Stimulated activated CD8-positive, alpha-beta memory T cell treated with anti-CD3 and anti-CD28 coated beads, Interleukin-15, amount 100 ng/mL, for 1 hour (primary cell): ENCODE measurements around the gene ANKRD13C.
"Not testable (repeated sequence)": the region's sequence is repeated elsewhere in the genome, so short reads cannot be mapped to it uniquely, and the experiment has no call there.

Experiments
- DNase-seq: peaks from one replicate; pipeline ENCODE4 v3.0.0-alpha.2; 2020; ENCODE audit warnings: low read depth

ANKRD13C gene, protein sequence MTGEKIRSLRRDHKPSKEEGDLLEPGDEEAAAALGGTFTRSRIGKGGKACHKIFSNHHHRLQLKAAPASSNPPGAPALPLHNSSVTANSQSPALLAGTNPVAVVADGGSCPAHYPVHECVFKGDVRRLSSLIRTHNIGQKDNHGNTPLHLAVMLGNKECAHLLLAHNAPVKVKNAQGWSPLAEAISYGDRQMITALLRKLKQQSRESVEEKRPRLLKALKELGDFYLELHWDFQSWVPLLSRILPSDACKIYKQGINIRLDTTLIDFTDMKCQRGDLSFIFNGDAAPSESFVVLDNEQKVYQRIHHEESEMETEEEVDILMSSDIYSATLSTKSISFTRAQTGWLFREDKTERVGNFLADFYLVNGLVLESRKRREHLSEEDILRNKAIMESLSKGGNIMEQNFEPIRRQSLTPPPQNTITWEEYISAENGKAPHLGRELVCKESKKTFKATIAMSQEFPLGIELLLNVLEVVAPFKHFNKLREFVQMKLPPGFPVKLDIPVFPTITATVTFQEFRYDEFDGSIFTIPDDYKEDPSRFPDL

GRCh38 chr1:70354332-70355110, at the start of gene ANKRD13C:
TSS of gene ANKRD13C (minus strand) at chr1:70354722. CDS start at chr1:70354408, 314 bp downstream.
- DNase-seq, result peak; percentile 78

DNA sequence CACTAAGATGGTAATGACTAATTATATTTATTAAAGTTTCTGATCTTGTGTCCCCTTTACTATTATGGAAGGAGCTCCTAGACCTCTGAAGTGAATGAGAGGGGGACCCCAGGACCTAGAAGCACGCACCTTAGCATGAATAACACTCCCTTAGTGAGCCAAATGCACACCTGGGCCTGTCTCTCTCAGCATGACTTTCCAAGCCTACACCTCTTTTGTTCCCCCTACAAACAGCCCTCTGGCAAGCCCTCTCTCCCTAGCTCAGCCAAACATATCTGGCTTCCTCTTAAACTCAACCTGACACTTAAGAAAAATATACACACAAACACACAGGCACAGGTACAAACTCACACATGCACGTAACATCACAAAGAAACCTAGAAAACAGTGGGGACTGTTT, 49.2 kb upstream of the ANKRD13C start:
- DNase-seq, result no peak

DNA sequence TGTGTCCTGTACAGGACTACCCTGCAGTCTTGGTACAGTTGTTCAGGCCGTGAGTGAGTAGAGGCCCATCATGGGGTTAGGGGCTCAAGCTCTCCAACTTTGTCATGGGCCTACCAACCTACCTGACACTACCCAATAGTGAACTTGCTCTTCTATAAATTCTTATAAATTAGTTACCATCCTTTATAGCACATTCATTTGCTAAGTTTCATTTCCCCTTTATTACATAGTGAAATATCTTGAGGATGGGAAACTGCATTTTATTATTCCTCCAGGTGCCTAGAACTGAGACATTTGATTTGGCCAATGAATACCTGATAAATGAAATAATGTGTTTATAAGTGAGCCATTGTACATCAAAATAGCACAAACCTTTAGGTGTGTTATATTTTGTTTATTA, 47.5 kb upstream of the ANKRD13C start:
- no peak for DNase-seq

DNA sequence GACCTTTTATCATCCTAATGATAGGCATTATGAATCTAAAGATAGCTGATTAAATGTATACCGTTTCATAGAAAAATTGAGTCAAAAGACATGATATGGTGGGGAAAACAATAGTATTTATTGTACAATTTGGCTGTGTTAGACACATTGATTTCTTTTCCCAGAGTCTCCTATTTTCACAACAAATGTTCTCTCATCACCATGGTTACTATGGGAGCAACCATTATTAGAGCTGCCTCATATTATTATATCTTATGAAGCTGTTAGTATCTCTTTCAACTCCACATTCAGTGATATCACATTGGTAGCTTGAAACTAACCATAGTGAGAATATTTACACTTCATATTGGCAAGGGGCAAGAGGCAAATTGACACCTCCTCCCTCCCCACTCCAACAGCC, 45.8 kb upstream of the ANKRD13C start:
- DNase-seq, result no peak

DNA sequence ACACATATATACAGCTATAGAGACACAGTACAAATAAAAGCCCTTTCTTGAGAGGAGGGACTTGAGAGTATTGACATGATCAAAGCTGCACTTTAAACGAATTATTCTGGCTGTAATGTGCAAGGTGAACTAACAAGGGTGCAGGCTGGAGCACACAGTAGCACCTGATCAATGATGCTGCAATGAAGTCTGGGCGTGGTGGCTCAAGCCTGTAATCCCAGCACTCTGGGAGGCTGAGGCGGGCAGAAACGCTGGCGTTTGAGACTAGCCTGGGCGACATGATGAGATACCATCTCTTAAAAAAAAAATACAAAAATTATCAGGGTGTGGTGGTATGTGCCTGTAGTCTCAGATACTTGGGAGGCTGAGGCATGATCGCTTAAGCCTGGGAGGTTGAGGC, 42.5 kb upstream of the ANKRD13C start:
- DNase-seq, result no peak

DNA sequence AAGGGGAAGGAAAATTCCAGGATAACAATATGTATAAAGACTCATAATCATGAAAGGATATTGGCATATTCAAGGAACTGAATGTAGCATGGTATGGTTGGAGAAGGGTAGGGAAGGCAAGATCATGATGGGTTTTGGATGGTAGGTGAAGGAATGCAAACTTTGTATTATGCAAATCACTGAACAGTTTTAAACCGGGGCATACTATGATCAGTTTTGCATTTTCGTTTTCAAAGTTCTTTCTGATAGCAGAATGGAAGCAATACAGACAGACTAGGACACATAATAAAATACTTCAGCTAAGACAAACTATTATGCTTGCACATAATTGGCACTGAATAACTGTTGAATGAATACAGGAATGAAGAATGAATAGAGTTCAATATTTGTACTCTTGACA, 42.1 kb upstream of the ANKRD13C start:
- DNase-seq, result no peak

DNA sequence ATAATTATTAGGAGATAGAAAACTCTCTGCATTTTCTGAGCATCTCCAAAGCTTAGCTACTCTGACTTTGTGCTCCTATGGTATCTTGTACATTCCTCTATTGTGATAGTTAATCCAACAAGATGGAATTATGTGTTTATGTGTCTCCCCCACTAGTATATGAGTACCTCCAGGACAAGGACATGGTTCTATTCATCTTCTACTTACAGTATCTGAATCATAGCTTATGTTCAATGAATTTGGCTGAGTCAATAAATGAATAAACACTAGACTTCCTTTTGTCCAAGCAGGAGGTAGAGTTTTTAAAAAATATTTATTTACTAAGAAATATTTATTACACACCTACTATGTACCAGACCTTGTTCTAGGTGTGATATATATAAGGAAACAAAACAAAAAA, 38.1 kb upstream of the ANKRD13C start:
- no peak for DNase-seq

DNA sequence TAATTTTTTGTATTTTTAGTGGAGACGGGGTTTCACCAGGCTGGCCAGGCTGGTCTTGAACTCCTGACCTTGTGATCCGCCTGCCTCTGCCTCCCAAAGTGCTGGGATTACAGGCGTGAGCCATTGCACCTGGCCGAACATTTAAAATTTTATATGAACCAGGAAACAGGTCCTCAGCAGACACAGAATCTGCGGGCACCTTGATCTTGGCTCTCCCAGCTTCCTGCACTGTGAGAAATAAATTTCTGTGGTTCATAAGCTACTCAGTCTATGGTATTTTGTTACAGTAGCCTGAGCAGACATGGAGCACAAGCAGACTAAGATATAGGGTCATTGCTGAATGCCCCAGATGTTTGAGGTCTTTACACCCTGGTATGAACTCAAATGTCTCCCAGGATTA, 33.0 kb upstream of the ANKRD13C start:
- no peak for DNase-seq

DNA sequence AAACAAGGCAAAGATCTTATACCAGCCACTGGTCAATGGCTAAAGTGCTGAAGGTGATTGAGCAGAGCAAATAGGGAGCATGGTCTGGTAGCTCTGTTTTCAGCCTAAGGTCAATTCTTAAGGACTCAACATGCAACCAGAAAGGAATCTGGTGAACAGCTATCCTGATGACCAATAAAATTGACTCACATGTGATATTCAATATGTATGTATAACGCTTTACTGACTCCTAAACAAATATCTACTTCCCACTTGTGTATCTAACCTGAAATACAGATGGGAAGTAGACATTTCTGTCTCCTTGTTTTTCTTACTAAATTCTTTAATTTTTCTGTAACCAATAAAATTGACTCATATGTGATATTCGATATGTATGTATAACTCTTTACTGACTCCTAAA, 31.6 kb upstream of the ANKRD13C start:
- no peak for DNase-seq

- DNase-seq, result no peak
Observed at GRCh38 chr1:70385477-70385876, 31.0 kb upstream of the ANKRD13C start.

- DNase-seq, result no peak
Observed at GRCh38 chr1:70384542-70384941, 30.0 kb upstream of the ANKRD13C start.

DNA sequence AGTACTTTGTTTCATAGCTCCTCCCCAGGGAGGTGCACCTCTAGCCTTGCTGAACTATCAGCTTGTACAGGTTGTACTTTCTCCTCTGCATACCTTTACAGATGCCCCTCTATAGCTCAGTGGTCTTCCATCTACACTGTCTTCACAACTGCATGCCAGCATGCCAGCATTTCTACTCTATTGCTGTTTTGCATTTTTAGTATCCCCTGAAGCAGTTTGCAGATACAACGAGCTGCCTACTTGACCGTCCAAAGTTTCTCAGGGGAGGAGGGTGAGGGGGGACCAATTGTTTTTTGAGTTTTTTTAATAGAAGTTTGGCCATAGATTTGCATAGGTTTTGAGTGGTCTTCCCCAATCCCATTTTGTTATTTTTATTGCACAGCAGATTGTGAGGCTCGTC, 29.0 kb upstream of the ANKRD13C start:
- DNase-seq, result no peak

DNA sequence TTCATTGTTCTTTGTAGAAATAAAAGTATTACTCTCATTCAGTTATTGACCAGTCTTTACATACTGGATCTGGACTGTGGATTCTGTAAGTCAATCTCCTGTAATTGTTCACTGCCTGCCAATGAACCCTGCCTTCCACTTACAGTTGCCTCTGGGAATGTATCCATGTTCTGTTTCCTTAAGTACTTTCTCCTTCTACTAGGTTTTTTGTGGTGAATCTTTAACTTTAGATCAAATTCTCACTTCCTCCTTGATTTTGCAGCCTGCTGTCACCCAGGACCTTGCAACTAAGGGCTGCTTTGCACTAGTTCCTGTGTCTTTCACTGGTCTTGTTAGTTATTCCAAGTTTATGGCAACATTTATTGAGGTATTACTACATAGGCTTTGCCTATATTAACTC, 28.2 kb upstream of the ANKRD13C start:
- DNase-seq, result no peak

- no peak for DNase-seq
Observed at GRCh38 chr1:70376196-70376595, 21.7 kb upstream of the ANKRD13C start.

GRCh38 chr1:70373580-70373979, 19.1 kb upstream of the ANKRD13C start:
- DNase-seq, result not testable (repeated sequence)

- no peak for DNase-seq
Observed at GRCh38 chr1:70372426-70372825, 17.9 kb upstream of the ANKRD13C start.

- not testable (repeated sequence) for DNase-seq
Observed at GRCh38 chr1:70371586-70371985, 17.1 kb upstream of the ANKRD13C start.

DNA sequence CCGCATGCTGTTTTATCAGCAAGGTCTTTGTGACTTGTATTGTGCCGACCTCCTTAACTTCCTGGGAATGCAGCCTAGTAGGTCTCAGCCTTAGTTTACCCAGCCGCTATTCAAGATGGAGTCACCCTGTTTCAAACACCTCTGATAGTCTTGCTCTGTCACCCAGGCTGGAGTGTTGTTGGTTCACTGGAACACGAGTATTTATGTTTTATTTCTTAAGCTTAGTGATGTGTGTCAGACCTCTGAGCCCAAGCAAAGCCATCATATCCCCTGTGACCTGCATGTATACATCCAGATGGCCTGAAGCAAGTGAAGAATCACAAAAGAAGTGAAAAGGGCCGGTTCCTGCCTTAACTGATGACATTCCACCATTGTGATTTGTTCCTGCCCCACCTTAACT, 12.9 kb upstream of the ANKRD13C start:
- DNase-seq, result not testable (repeated sequence)

GRCh38 chr1:70366997-70367396, 12.5 kb upstream of the ANKRD13C start:
- not testable (repeated sequence) for DNase-seq

GRCh38 chr1:70366425-70366952, 12.0 kb upstream of the ANKRD13C start:
- DNase-seq, result not testable (repeated sequence)

GRCh38 chr1:70364439-70364838, 9.9 kb upstream of the ANKRD13C start:
- no peak for DNase-seq

DNA sequence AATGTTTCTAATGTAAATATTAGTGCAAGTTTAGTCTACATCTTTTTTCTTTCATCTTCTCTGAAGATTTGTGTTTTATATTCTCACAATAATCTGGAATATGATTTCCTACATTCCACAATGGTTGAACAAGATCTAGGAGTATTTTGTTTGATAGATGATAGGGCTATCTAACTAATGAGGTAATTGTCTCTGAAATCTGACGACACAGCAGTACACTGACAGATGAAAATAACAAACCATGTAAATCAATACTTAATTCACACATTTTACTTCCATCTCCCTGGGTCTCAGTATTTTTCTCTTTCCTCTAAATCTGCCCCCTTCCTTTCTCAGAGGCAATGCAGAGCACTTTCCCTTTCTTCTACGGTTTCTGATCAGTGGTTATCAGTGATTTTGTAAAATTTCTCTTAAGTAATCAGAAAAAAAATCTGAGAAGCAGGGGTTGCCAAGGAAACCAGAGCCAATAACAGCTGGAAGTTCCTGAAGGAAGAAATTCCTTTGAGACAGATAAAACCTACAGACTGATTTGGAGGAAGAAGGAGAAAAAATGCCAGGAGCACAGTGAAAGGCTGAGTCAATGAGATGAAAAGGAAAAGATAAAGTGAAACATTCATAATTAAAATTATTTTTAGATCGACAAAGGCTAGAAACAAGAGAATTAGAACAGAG, 7.3 kb upstream of the ANKRD13C start:
- no peak for DNase-seq
